CD8-positive, alpha-beta memory T cell (primary cell): ENCODE measurements around the gene NBEAL2. TPM values are rescaled to one million over a fixed set of nuclear protein-coding genes. Genes with fewer than 3 reads are reported as not detected.

Experiments
- CTCF ChIA-PET: fragments of 350-600 bp; sonication (Branson Sonifier 250); formaldehyde crosslinking; loops from one replicate; lab custom pipeline; 2021; ENCODE audit warnings: antibody characterized with exemption; lab: Charles Lee
- POLR2A ChIA-PET: fragments of 350-600 bp; sonication (Branson Sonifier 250); formaldehyde crosslinking; loops from one replicate; lab custom pipeline; 2021; ENCODE audit warnings: antibody characterized with exemption; lab: Charles Lee
- DNase-seq, 5 donors: peaks; one replicate each; pipeline versions ENCODE4 v3.0.0 to v3.0.0-alpha.2; 2020 to 2022; ENCODE audit warnings: mixed read lengths in 1 of 5
- H3K27ac ChIP-seq: one replicate; pipeline ENCODE4 v1.7.0; 2013; ENCODE audit warnings: low read depth, mild to moderate bottlenecking, low read length, moderate library complexity
- H3K27me3 ChIP-seq: 2 replicates; pipeline ENCODE4 v1.7.0; 2013; ENCODE audit warnings: low read length, mild to moderate bottlenecking; ENCODE audit not compliant: insufficient read depth, poor library complexity, severe bottlenecking
- H3K36me3 ChIP-seq: 2 replicates; pipeline ENCODE4 v1.7.0; 2013; ENCODE audit warnings: mild to moderate bottlenecking, low read length, moderate library complexity; ENCODE audit not compliant: insufficient read depth
- H3K4me1 ChIP-seq: 2 replicates; pipeline ENCODE4 v1.7.0; 2013; ENCODE audit warnings: mild to moderate bottlenecking, low read length, moderate library complexity; ENCODE audit not compliant: insufficient read depth
- H3K4me3 ChIP-seq: 2 replicates; pipeline ENCODE4 v1.7.0; 2013; ENCODE audit warnings: mild to moderate bottlenecking, low read length
- H3K9me3 ChIP-seq: 2 replicates; pipeline ENCODE4 v1.7.0; 2013; ENCODE audit warnings: mild to moderate bottlenecking, low read length
- H3K27ac Mint-ChIP-seq, 8 donors: one replicate each; pipeline ENCODE4 v1.8.0; 2020 to 2021; ENCODE audit warnings: mixed read lengths in 8 of 8, mild to moderate bottlenecking in 6 of 8, inconsistent platforms in 3 of 8, moderate library complexity in 3 of 8
- H3K27me3 Mint-ChIP-seq, 2 donors: one replicate each; pipeline ENCODE4 v1.8.0; 2020 to 2021; ENCODE audit warnings: mixed read lengths in 2 of 2, mild to moderate bottlenecking in 1 of 2, moderate library complexity in 1 of 2
- H3K36me3 Mint-ChIP-seq, 3 donors: one replicate each; pipeline ENCODE4 v1.8.0; 2020 to 2021; ENCODE audit warnings: mixed read lengths in 3 of 3, inconsistent platforms in 1 of 3, mild to moderate bottlenecking in 1 of 3
- H3K4me1 Mint-ChIP-seq, 3 donors: one replicate each; pipeline ENCODE4 v1.8.0; 2020 to 2021; ENCODE audit warnings: mixed read lengths in 3 of 3, inconsistent platforms in 1 of 3, mild to moderate bottlenecking in 1 of 3
- H3K4me3 Mint-ChIP-seq, 7 donors: one replicate each; pipeline ENCODE4 v1.8.0; 2020 to 2021; ENCODE audit warnings: mixed read lengths in 7 of 7, mild to moderate bottlenecking in 6 of 7, moderate library complexity in 4 of 7, inconsistent platforms in 2 of 7
- H3K9me3 Mint-ChIP-seq, 5 donors: one replicate each; pipeline ENCODE4 v1.8.0; 2020 to 2022; ENCODE audit warnings: mixed read lengths in 5 of 5, mild to moderate bottlenecking in 3 of 5, moderate library complexity in 2 of 5, inconsistent platforms in 1 of 5
- polyA plus RNA-seq: library from polyadenylated mRNA; unstranded; fragments of 300-500 nt; fragmentation: Illumina TruSeq; gene quantifications from one replicate; pipeline ENCODE4 v1.2.3, GENCODE V29; 2021
- total RNA-seq, 2 experiments: library from RNA; stranded (reverse); gene quantifications; one replicate each; pipeline ENCODE4 v1.2.3, GENCODE V29; 2021

The NBEAL2 gene, protein sequence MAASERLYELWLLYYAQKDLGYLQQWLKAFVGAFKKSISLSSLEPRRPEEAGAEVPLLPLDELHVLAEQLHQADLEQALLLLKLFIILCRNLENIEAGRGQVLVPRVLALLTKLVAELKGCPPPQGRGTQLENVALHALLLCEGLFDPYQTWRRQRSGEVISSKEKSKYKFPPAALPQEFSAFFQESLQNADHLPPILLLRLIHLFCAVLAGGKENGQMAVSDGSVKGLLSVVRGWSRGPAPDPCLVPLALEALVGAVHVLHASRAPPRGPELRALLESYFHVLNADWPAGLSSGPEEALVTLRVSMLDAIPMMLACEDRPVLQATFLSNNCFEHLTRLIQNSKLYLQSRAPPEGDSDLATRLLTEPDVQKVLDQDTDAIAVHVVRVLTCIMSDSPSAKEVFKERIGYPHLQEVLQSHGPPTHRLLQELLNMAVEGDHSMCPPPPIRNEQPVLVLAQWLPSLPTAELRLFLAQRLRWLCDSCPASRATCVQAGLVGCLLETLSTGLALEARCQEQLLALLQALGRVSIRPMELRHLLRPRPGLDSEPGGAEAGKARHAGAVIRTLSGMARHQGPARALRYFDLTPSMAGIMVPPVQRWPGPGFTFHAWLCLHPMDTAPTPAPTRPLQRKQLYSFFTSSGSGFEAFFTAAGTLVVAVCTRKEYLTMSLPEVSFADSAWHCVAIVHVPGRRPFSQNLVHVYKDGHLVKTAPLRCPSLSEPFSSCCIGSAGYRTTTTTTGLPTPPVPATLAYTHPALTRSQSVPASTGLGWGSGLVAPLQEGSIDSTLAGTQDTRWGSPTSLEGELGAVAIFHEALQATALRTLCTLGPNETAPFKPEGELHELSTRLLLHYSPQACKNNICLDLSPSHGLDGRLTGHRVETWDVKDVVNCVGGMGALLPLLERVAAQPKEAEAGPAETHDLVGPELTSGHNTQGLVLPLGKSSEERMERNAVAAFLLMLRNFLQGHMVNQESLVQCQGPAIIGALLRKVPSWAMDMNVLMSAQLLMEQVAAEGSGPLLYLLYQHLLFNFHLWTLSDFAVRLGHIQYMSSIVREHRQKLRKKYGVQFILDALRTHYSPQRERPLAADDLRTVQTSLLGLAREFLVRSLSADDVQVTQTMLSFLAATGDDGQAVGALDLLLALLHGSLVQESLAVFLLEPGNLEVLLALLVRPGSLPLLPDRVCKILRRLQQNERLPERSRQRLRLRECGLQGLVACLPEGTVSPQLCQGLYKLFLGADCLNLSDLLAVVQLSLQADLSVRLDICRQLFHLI (N-terminal part only)
- total RNA-seq, result 10 to 100 TPM; 76.2 to 83.5 TPM
- polyA plus RNA-seq, result 12.8 TPM

- Histone ChIP-seq H3K9me3 (no peaks in the 10 kb centered on the region), H3K36me3 (no peaks in the 10 kb centered on the region), H3K4me1 (peaks cover 66% of the 10 kb centered on the region), H3K27ac (peak within 1 kb of the TSS; percentile 82), H3K27me3 (no peaks in the 10 kb centered on the region), H3K4me3 (peak within 1 kb of the TSS; percentile 85)
- Mint-ChIP-seq H3K27me3 (peaks cover 0 to 2% of the 10 kb centered on the region in 2 donors), H3K4me3 (peak within 1 kb of the TSS; percentile 83 to 97 (median 90)), H3K36me3 (peaks cover 0 to 23% (median 4%) of the 10 kb centered on the region in 3 donors), H3K27ac (peak within 1 kb of the TSS; percentile 86 to 98 (median 95)), H3K9me3 (no peaks in the 10 kb centered on the region), H3K4me1 (peaks cover 57 to 78% (median 68%) of the 10 kb centered on the region in 3 donors)
- peak; percentile 93 to 96 (median 94) for DNase-seq
- ChIA-PET CTCF (interaction anchor here (0.8 to 2.4 kb wide), 8 partner anchors 11 to 84 kb away, joined by 3 to 7 read pairs (median 4); no protein-coding TSS in a partner anchor), POLR2A (interaction anchor here (0.9 to 2.2 kb wide), 9 partner anchors 9 to 60 kb away, joined by 3 to 16 read pairs (median 5); no protein-coding TSS in a partner anchor)
Observed at GRCh38 chr3:46978985-46979944, at the start of gene NBEAL2. TSS of gene NBEAL2 (plus strand) at chr3:46979666. CDS start at chr3:46979862, 196 bp downstream.

DNA sequence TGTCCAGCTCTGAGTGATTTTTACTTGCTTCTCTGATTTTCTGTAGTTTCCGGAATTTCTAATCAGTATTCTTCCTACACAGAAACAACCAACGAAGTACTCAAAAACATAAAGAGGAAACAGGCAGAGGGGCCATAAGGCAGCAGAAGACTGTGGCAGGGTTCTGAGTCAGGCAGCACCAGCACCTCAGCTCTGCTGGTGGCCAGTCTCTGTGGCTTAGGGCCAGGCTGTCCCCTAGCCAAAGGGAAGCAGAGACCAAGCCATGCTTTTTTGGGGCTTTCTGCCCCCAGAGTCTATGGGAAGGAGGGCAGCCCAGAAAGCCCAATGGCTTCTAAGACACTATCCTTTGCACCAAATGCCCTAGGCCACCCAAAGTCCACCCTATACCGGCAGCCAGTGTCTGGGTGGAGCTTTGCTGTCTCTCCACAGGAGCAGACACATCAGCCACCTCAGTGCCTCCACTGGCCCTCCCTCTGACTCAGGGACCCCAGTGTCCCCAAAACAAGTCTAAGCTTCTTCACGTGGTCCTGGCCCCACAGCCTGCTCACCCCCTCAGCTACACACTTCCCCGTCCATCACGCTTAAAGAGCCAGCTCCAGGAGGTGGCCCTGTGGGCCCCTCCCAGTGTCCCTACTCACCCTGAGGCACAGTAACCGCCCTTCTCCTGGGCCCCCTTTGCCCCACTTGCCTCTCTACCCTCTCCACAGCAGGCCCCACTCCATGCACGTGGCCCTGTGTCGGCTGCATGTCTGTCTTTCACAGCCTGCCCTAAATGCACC, 49.1 kb upstream of the NBEAL2 start:
- POLR2A ChIA-PET, result no interaction called here
- Histone ChIP-seq H3K4me3 (no peak overlapping the region), H3K27me3 (no peaks in the 10 kb centered on the region)

GRCh38 chr3:46930945-46931403, 48.5 kb upstream of the NBEAL2 start:
- no peak for DNase-seq
- Mint-ChIP-seq H3K27ac (peak overlapping the region; percentile 32 to 91 (median 69)), H3K27me3 (no peaks in the 10 kb centered on the region), H3K4me3 (peak overlapping the region in 4 of 7 donors; percentile 21 to 73 (median 30)), H3K4me1 (peaks cover 72 to 93% (median 83%) of the 10 kb centered on the region in 3 donors), H3K9me3 (peaks cover 4 to 11% (median 6%) of the 10 kb centered on the region in 5 donors), H3K36me3 (peaks cover 7 to 41% (median 11%) of the 10 kb centered on the region in 3 donors)
- CTCF ChIA-PET, result interaction anchor here (1.2 to 1.3 kb wide), 2 partner anchors 8 to 22 kb away, joined by 3 to 4 read pairs; no protein-coding TSS in a partner anchor
- Histone ChIP-seq H3K4me3 (no peak overlapping the region), H3K4me1 (peaks cover 76% of the 10 kb centered on the region), H3K9me3 (no peaks in the 10 kb centered on the region), H3K36me3 (peaks cover 6% of the 10 kb centered on the region), H3K27me3 (no peaks in the 10 kb centered on the region), H3K27ac (no peak overlapping the region)
- POLR2A ChIA-PET, result interaction anchor here (1.7 kb wide), 1 partner anchor 16 kb away, joined by 7 read pairs; no protein-coding TSS in a partner anchor

More for the DNA sequence above, 49.1 kb upstream of the NBEAL2 start:
- Mint-ChIP-seq H3K27me3 (no peaks in the 10 kb centered on the region), H3K4me1 (peaks cover 72 to 95% (median 86%) of the 10 kb centered on the region in 3 donors), H3K4me3 (peak overlapping the region in 2 of 7 donors; percentile 22 to 73), H3K9me3 (peaks cover 4 to 11% (median 6%) of the 10 kb centered on the region in 5 donors), H3K36me3 (peaks cover 7 to 41% (median 8%) of the 10 kb centered on the region in 3 donors), H3K27ac (peak overlapping the region; percentile 32 to 91 (median 69))
- H3K27ac ChIP-seq, result no peak overlapping the region
- peaks cover 9% of the 10 kb centered on the region for H3K36me3 ChIP-seq
- CTCF ChIA-PET, result interaction anchor here (1.2 kb wide), 1 partner anchor 21 kb away, joined by 4 read pairs; no protein-coding TSS in a partner anchor
- DNase-seq, result no peak
- H3K9me3 ChIP-seq, result no peaks in the 10 kb centered on the region
- peaks cover 82% of the 10 kb centered on the region for H3K4me1 ChIP-seq

- no peak overlapping the region for H3K4me3 ChIP-seq
- peaks cover 69% of the 10 kb centered on the region for H3K4me1 ChIP-seq
- no peak for DNase-seq
- CTCF ChIA-PET, result interaction anchor here (1.3 kb wide), 1 partner anchor 9 kb away, joined by 3 read pairs; no protein-coding TSS in a partner anchor
- H3K27ac Mint-ChIP-seq, result peak overlapping the region; percentile 47 to 91 (median 78)
- H3K9me3 Mint-ChIP-seq, result peaks cover 4 to 11% (median 6%) of the 10 kb centered on the region in 5 donors
- H3K36me3 ChIP-seq, result peaks cover 14% of the 10 kb centered on the region
- POLR2A ChIA-PET, result interaction anchor here (1.7 kb wide), 1 partner anchor 15 kb away, joined by 7 read pairs; no protein-coding TSS in a partner anchor
- H3K27me3 Mint-ChIP-seq, result no peaks in the 10 kb centered on the region
- no peaks in the 10 kb centered on the region for H3K27me3 ChIP-seq
- H3K9me3 ChIP-seq, result no peaks in the 10 kb centered on the region
- peaks cover 7 to 43% (median 14%) of the 10 kb centered on the region in 3 donors for H3K36me3 Mint-ChIP-seq
- H3K4me3 Mint-ChIP-seq, result peak overlapping the region in 5 of 7 donors; percentile 8 to 73 (median 37)
- H3K4me1 Mint-ChIP-seq, result peaks cover 68 to 93% (median 80%) of the 10 kb centered on the region in 3 donors
- no peak overlapping the region for H3K27ac ChIP-seq
Observed at GRCh38 chr3:46931631-46932331, 47.7 kb upstream of the NBEAL2 start.

DNA sequence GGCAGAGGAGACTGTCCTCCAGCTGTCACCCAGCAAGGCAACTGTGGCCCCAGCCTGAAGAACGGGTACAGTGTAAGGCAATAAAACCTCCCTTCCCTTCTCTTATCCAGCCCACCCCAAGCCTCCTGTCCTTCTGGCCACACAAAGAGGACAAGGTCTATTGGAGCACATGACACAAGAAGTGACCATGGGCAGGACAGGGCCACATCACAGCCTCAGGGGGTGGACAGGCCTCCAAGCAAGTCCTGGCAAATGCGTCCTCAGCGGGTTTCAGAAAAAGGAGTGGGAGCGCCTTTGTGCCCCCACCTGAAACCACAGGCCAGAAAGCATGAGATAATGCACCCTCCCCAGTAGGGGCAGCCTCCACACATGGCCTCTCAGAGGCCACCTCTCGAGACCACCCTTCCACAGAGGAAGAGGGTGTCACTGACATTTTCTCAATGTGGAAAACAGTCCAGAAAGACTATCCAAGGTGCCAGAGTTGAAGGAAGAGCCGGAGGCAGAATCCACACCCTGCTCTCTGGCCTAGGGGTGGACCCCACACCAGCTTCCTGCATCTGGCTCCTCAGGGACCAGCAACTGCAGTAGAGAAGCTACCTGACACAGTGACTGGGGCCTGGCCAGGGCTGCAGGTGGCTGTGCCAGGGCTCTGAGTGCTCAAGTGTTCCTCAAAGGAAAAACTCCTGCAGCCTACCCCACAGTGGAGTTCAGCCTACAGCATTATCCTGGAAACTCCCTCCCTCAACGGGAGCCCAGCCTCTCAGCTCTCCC, 46.8 kb upstream of the NBEAL2 start:
- H3K27ac Mint-ChIP-seq, result peak overlapping the region; percentile 47 to 91 (median 78)
- peak in 1 of 5 donors; percentile 21 for DNase-seq
- peak overlapping the region in 4 of 7 donors; percentile 0 to 51 (median 9) for H3K4me3 Mint-ChIP-seq
- ChIA-PET POLR2A (interaction anchor here (1.7 kb wide), 1 partner anchor 15 kb away, joined by 7 read pairs; no protein-coding TSS in a partner anchor), CTCF (interaction anchor here (1.4 to 2.5 kb wide), 3 partner anchors 10 to 14 kb away, joined by 3 to 7 read pairs (median 5); no protein-coding TSS in a partner anchor)
- peaks cover 4 to 9% (median 6%) of the 10 kb centered on the region in 5 donors for H3K9me3 Mint-ChIP-seq
- Histone ChIP-seq H3K4me1 (peaks cover 60% of the 10 kb centered on the region), H3K27ac (no peak overlapping the region), H3K9me3 (no peaks in the 10 kb centered on the region), H3K36me3 (peaks cover 20% of the 10 kb centered on the region), H3K27me3 (no peaks in the 10 kb centered on the region), H3K4me3 (no peak overlapping the region)
- no peaks in the 10 kb centered on the region for H3K27me3 Mint-ChIP-seq
- peaks cover 7 to 43% (median 15%) of the 10 kb centered on the region in 3 donors for H3K36me3 Mint-ChIP-seq
- peaks cover 60 to 86% (median 71%) of the 10 kb centered on the region in 3 donors for H3K4me1 Mint-ChIP-seq
